Effector CD8-positive, alpha-beta T cell (primary cell): ENCODE data around the gene PLEKHJ1.

Experiments
- DNase-seq: peaks from one replicate; lab custom pipeline; 2025; lab: John Stamatoyannopoulos, UW

PLEKHJ1 gene

GRCh38 chr19:2235381-2236063 lies 607 bp downstream of the PLEKHJ1 start:
- DNase-seq = no peak

GRCh38 chr19:2234996-2235380 lies 1.1 kb downstream of the PLEKHJ1 start:
- DNase-seq = no peak

GRCh38 chr19:2233601-2234280 lies 2.4 kb downstream of the PLEKHJ1 start:
- no peak for DNase-seq

GRCh38 chr19:2232286-2233151 lies 3.6 kb downstream of the PLEKHJ1 start:
- DNase-seq = no peak

- DNase-seq = no peak
Observed at GRCh38 chr19:2231621-2232221, 4.4 kb downstream of the PLEKHJ1 start.

- no peak for DNase-seq
Observed at GRCh38 chr19:2230807-2231533, 5.2 kb downstream of the PLEKHJ1 start.

- DNase-seq = no peak
Observed at GRCh38 chr19:2230033-2230531, 6.0 kb downstream of the PLEKHJ1 start.

- no peak for DNase-seq
Observed at GRCh38 chr19:2229103-2230032, 6.8 kb downstream of the PLEKHJ1 start.

- no peak for DNase-seq
Observed at GRCh38 chr19:2228157-2229030, 7.7 kb downstream of the PLEKHJ1 start.

GRCh38 chr19:2227415-2228156 lies 8.5 kb downstream of the PLEKHJ1 start:
- DNase-seq = no peak

GRCh38 chr19:2226840-2227360 lies 9.2 kb downstream of the PLEKHJ1 start:
- DNase-seq = no peak

GRCh38 chr19:2226051-2226839 lies 9.9 kb downstream of the PLEKHJ1 start:
- no peak for DNase-seq

- DNase-seq = no peak
Observed at GRCh38 chr19:2225415-2226050, 10.6 kb downstream of the PLEKHJ1 start.

GRCh38 chr19:2224754-2225349 lies 11.3 kb downstream of the PLEKHJ1 start:
- DNase-seq = no peak

- no peak for DNase-seq
Observed at GRCh38 chr19:2223959-2224358, 12.2 kb downstream of the PLEKHJ1 start.

GRCh38 chr19:2223391-2223790 lies 12.7 kb downstream of the PLEKHJ1 start:
- no peak for DNase-seq

- DNase-seq = no peak
Observed at GRCh38 chr19:2221918-2222317, 14.2 kb downstream of the PLEKHJ1 start.
